Cardiac septum (tissue), 1 donor: ENCODE results near the gene ABHD16B. TPM values are rescaled to one million over a fixed set of nuclear protein-coding genes. Genes with fewer than 3 reads are reported as not detected.

Source experiments
- DNase-seq: peaks from one replicate; pipeline ENCODE4 v3.0.0-alpha.2; 2020; ENCODE audit warnings: low spot score
- intact Hi-C: fragments of 100-400 bp; cut with DNase I; formaldehyde crosslinking; loops from one replicate; pipeline ENCODE4 v1.14.0; 2022
- long read RNA-seq: library from polyadenylated mRNA; unstranded; transcript quantifications from one replicate; pipeline ENCODE4 v2.0.0, GENCODE V29; 2021
- total RNA-seq: library from RNA; stranded (reverse); fragmentation: NEBNext Ultra II Directional; extraction: Animal tissue kit (Norgen Biotek cat#: 25700); gene quantifications from one replicate; pipeline ENCODE4 v1.2.1, GENCODE V29; 2021
- donor health status: DM: no; HTN: no; CAD: no.

ABHD16B gene
- total RNA-seq = not detected
- long read RNA-seq = 0 reads

DNA sequence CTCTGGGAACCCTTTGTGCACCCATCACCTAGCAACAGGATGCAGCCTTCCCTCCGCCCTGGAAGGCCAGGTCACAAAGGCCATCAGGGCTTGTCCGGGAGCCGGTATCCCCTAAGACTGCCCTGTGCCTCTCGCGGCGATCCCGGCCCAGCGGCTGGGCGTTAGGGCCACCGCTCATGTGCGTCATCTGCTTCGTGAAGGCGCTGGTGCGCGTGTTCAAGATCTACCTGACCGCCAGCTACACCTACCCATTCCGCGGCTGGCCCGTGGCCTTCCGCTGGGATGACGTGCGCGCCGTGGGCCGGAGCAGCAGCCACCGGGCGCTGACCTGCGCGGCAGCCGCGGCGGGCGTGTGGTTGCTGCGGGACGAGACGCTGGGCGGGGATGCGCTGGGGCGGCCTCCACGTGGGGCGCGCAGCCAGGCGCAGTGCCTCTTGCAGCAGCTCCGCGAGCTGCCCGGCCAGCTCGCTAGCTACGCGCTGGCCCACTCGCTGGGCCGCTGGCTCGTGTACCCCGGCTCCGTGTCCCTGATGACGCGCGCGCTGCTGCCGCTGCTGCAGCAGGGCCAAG lies at the start of gene ABHD16B:
Gene ABHD16B (plus strand): TSS at position 134 of the 570 bp plus-strand sequence. CDS start 43 bp downstream, at position 177.
- intact Hi-C loops = loop anchor here (5.0 to 10.0 kb wide), 2 partner anchors 34 to 327 kb away; partner anchors contain the start of gene PTK6
- no peak for DNase-seq

DNA sequence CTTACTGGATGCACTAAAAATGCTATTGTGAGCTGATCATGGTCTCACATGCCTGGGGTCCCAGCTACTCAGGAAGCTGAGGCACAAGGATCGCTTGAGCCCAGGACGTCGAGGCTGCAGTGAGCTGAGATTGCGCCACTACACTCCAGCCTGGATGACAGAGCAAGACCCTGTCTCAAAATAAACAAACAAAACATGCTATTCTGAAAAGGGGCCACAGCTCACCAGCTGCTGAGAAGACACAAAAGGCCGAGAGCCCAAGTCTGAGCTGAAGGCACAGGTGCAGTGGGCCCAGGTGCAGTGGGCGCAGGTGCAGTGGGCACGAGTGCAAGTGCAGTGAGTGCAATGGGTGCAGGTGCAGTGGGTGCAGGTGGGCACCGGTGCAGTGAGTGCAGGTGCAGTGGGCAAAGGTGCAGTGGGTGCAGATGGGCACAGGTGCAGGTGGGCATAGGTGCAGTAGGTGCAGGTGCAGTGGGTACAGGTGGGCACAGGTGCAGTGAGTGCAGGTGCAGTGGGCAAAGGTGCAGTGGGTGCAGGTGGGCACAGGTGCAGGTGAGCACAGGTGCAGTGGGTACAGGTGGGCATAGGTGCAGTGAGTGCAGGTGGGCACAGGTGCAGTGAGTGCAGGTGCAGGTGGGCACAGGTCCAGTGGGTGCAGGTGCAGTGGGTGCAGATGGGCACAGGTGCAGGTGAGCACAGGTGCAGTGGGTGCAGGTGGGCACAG lies 46.2 kb upstream of the ABHD16B start:
- no peak for DNase-seq
- intact Hi-C loops = no loop called here

DNA sequence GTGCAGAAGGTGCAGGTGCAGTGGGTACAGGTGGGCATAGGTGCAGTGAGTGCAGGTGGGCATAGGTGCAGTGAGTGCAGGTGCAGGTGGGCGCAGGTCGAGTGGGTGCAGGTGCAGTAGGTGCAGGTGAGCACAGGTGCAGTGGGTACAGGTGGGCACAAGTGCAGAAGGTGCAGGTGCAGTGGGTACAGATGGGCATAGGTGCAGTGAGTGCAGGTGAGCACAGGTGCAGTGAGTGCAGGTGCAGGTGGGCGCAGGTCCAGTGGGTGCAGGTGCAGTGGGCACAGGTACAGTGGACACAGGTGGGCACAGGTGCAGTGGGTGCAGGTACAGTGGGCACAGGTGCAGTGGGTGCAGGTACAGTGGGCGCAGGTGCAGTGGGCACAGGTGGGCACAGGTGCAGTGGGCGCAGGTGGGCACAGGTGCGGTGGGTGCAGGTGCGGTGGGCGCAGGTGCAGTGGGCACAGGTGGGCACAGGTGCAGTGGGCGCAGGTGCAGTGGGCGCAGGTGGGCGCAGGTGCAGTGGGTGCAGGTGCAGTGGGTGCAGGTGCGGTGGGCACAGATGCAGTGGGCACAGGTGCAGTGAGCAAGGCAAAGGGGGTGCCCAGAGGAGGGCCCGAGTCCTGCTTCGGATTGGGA lies 45.6 kb upstream of the ABHD16B start:
- DNase-seq = no peak
- intact Hi-C loops = no loop called here

DNA sequence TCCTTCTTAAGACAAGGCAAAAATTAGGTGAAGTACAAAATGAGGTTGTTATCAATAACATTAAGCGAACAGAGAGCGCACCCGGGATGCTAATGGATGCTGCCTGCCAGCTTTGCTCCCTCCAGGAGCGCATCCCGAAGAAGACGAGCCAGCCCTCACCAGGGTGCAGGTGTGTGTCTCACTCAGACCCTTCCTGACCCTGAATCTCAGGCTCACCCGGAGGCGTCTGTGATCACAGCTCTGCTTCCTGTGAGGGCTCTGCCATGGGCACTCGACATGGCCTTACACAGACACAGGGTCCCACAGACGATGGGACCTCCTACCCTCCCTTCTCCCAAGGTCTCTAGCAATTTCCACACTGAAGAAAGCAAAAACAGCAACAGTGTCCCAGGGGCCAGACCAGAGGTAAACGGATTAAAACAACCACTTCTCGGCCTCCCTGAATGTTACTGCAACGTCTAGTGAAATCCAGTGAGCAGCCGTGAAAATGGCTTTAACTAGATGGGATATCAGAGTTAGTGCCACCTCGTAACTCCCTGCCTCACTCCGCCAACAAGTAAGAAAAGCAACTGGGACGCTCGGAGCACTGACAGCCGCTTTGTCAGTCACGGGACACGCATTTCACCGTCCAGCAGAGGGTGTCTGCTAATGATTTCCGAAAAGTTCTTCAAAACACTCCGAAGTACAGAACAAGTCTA lies 41.9 kb upstream of the ABHD16B start:
- no peak for DNase-seq
- intact Hi-C loops = no loop called here

DNA sequence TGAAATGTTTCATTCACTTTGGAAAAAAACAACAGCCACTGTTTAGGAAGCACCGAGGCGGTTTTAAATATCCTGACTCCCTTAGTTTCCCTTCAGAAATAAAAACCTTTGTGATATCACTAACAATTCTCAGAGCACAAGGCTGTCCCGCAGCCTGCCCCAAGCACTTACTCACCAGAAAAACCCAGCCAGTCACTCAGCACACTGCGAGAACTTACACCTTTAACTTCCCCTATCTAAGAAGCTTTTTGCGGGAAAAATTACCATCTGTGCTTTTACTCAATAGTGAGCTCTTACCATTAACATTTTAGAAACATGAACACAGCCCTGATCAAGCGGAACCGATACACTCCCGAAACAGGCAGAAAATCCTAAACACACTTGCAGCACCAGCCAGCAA lies 39.5 kb upstream of the ABHD16B start:
- DNase-seq = no peak
- intact Hi-C loops = no loop called here

DNA sequence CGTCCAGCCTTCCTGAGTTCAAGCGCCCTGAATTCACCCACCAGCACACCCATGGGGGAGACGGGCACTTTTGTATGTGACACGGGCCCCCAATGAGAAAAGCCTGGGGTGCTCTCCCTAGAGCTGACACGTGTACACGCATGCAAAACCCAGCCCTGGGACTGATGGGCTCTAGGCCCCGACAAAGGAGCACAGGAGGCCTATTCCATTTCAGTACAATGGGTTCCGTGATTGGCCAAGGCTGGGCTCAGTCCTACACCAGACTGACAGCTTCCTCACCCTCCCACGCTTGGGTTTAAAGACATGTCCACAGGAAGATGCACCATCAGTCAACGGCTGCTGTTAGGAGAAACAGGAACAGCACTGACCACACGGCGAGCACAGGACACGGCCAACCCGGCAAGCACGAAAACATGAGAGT lies 39.0 kb upstream of the ABHD16B start:
- intact Hi-C loops = no loop called here
- DNase-seq = no peak

DNA sequence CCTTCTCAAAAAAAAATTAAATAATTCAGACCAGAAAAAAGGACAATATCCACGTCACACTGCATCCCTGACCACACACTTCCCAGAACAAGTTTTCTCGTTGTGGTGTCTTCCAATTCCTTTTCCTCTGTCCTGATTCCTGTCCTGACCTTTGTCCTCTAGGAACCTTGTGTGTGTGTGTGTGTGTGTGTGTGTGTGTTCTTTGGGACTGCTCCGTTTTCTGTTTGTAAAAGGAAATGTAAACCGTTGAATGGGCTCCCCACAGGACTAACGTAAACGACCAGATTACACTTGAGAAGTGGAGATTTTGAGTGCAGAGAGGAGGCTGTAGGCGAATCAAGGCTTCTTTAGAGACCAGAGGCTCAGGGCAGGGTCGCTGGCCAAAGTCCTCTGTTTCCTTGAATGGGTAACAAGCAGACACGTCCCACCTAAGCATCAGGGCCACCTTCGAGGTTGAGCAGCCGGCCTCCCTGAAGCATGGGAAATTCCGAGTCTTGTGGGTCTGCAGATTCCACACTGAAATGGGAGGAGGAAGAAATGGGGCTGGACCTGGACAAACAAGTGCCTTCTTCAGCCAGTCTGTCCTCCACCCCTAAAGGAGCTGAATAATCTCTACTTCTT lies 37.5 kb upstream of the ABHD16B start:
- no peak for DNase-seq
- intact Hi-C loops = no loop called here

DNA sequence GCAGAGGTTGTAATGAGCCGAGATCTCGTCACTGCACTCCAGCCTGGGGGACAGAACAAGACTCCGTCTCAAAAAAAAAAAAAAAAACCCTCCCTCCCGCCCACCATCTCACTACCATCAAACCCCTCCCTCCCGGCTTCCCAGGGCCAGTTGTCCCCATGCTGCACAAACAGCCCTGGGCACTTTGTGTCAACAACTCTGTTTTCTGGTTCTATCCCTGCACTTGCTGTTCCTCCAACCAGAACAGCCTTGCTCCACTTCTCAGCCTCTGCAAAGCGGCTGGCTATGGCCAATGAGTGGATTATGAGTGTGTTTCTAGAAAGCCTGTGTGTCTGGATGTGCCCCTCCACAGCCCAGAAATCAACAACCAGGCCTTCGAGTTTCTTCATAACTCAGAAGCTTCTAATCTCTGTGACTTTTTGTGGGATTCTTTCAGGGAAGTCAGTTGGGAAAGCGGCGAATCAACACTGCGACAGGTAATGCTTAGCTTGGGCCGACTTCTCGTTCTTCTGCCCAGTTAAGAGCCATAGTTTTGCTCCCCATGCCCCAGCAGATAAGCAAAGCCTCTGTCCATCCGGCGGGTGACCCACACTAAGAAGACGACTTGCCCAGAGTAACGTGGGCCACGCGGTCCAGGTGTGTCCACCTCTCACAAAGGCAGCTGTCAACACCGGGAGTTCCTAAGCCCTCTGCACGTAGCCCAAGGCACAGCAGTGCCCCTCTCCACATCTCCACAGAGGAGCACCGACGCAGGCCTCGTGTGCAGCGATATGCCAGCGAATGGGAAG lies 35.8 kb upstream of the ABHD16B start:
- intact Hi-C loops = loop anchor here (5.0 kb wide), 1 partner anchor 37 kb away; the partner anchor contains the start of gene ABHD16B

DNA sequence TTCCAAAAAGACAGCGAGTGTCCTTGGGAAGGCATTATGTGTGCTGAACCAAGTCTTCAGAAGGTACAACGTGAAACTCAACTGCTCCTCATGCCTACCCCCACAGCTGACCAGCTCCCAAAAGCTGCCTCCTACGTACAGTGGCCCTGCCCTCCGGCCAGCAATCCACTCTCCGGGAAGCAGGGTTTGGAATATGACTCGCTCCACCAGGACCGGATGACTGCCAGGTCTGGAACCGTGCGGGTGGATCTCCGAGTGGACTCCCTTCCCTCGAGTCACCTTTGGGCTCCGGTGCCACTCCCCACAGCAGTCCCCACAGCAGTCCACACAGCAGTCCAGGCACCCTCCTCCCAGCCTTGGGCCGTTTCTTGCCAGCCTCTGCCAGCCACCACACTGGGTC lies 34.5 kb upstream of the ABHD16B start:
- DNase-seq = no peak
- intact Hi-C loops = loop anchor here (5.0 kb wide), 1 partner anchor 36 kb away; the partner anchor contains the start of gene ABHD16B

More for the DNA sequence above, 35.8 kb upstream of the ABHD16B start:
- DNase-seq = no peak

DNA sequence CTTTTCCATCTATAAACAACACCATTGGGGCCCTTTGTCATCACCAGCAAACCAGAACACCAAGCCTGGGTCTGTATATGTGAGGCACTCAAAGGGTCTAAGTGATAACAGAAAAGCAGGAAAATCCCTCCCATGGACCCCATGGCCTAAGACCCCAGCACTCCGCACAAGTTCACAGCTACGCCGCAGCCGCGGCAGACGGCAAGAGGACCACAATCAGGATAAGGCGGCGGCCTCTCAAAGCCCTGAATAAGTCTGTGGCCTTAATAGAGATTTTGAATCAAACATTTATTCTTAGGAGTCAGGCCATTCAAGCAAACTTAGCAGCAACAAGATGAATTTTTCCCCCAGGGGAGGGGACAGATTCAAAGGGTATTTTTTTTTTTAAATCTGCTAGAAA lies 33.2 kb upstream of the ABHD16B start:
- DNase-seq = no peak
- intact Hi-C loops = loop anchor here (5.0 kb wide), 1 partner anchor 34 kb away; the partner anchor contains the start of gene ABHD16B

DNA sequence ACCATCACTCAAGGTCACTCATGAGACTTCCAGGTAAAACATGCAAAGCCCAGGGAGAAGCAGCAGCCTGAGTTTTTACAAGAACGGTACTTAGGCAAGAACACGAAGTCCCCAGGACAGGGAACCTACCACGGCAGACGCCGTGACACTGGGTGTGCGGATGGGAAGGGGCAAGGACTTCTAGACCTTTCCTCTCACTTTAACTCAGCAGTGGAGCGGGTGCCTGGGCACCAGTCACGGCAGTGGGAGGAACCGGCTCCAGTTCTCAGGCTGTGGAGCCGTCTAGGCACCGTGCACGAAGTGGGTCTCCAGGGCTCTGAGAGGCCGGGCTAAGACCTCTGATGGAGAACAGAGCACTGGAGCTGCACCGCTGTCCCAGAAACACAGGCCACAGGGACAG lies 32.8 kb upstream of the ABHD16B start:
- DNase-seq = no peak
- intact Hi-C loops = loop anchor here (5.0 kb wide), 1 partner anchor 34 kb away; the partner anchor contains the start of gene ABHD16B

DNA sequence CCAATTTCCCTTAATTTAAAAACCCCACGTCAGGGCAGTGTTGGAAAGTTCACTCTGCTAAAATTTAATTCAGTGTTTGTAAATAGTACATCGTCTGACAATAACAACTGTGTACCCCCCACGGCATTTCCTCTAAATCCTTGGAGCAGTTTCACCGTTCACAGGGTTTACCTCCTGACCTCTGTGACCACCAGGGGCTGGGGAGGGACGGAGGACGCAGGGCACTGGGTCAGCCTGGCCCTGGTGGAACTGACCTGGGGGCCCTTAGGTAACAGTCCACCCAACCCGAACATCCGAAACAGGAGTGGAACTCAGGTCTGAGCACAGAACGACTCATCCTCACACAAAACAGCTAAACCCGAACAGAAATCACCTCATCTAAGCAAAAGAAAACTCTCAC lies 32.3 kb upstream of the ABHD16B start:
- intact Hi-C loops = loop anchor here (5.0 kb wide), 1 partner anchor 33 kb away; the partner anchor contains the start of gene ABHD16B

DNA sequence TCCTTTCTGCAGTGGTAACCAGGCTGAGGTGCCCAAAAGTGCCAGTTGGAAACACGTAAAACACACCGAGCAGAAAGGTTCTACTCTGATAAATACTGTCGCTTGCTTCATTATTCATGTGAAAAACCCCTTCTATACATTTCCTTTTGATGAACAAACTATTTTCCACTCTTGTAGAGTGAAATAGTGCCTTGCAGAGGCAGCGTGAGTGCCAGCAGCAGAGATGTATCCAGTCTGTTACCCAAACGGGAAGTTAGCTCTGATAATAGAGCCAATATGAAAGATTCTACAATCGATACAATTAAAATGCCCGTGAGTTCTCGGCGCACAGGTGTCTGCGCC lies 31.7 kb upstream of the ABHD16B start:
- intact Hi-C loops = loop anchor here (5.0 kb wide), 1 partner anchor 33 kb away; the partner anchor contains the start of gene ABHD16B
- no peak for DNase-seq

More for the DNA sequence above, 32.3 kb upstream of the ABHD16B start:
- DNase-seq = no peak

DNA sequence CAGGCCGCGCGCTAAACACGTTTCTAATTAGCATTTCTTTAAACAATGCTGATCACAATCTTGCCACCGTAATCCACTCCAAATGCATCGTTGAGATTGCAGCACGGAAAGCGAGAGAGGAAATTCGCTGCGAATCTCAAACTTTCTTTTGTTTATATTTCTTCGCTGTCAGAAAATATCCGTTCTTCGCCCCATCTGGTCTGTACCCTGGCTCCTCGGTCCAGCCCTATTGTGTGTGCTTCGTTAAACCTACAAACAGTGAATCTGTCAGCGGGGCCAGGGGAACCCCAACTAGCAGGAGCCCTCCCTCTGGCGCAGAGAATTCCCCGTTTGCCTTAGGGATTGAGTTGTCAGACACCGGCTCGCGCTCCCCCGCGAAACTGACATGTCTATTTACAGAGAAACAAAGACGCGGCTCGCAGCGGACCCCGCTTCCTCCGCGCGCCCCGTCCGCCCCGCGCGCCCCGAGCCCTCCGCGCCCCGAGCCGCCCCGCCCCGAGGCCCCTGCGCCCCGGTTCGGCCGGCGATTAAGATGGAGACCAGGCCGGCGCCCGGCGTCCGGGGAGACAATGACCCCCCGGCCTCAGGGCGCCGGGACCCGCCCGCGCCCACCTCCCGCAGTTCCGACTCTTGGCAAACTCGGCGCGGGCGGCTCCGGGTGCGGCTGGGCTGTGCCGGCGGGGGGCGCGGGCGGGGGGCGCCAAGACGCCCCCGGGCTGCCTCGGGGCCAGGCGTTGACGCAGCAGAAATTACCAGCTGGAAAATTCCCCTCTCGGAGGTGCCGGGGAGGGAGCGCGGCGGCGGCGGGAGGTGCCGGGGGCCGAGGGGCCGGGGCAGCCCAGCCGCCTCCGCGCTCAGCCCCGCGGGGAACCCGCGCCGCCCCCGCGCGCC lies 31.1 kb upstream of the ABHD16B start:
- DNase-seq = no peak
- intact Hi-C loops = loop anchor here (5.0 kb wide), 1 partner anchor 32 kb away; the partner anchor contains the start of gene ABHD16B

DNA sequence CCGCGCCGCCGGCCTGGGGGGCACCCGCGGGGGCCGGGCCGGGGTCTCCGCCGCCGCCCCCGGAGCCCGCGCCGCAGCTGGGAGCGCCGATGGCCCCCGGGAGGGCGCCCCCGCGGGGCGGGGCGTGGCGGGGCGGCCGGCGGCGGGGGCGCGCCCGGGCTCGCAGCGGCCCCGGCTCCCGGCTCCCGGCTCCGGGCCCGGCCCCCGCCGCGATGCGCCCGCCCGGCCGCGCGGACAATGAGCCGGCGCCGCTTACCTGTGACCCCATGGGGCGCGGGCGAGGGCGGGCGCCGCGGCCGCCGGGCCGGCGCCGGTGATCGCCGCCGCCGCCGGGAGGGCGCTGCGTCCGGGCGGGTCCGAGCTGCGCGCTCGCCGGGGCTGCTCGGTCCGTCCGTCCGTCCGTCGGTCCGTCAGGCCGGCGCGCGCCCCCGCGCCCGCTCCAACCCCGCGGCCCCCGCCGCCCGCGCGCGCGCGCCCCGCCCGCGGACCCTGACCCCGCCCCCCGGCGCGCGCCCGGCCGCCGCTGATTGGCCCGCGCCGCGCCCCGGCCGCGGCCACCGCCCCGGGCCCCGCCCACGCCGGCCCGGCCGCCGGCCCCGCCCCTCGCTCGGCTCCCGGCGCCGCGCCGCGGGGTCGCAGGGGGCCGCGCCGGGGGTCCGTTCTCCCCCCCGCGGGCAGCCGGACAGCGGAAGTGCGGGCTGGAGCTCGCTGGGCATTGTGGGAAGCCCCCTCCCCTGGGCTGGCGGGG lies 30.3 kb upstream of the ABHD16B start, which contains the start of gene ZBTB46:
Gene ZBTB46 (minus strand): TSS at position 424 of the 748 bp plus-strand sequence. CDS start 40,507 bp downstream, outside the sequence.
- intact Hi-C loops = no loop called here
- DNase-seq = no peak

DNA sequence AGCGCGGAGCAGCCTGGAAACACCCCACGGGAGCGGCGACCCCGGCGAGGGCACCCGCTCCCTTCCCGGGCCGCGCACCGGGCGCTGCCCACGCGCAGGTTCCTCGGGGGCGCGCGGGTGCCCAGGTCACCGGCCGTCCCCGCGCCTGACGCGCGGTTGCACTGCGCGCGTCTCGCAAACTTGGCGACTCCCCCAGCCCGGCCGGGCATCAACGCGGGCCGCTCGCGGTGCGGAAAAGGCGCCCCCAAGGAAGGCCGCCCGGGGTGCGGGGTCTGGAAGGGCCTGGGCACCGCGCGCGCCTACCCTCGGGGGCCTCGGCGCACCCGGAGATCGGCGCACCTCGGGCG lies 29.7 kb upstream of the ABHD16B start:
- intact Hi-C loops = no loop called here
- no peak for DNase-seq
